Measurements from ENCODE around the gene CHST12. TPM values are rescaled to one million over a fixed set of nuclear protein-coding genes. Genes with fewer than 3 reads are reported as not detected.

Gene CHST12
- polyA plus RNA-seq, 4 donors = 9.5 to 16.7 (median 13.5) TPM

GRCh38 chr7:2495418-2496299 lies 92.2 kb downstream of the CHST12 start:
- no peak for DNase-seq (ENCODE audit: low read depth in 4 of 4, low spot score in 2 of 4)

- no peak for DNase-seq (ENCODE audit: low read depth in 4 of 4, low spot score in 2 of 4)
Measured at GRCh38 chr7:2496375-2496774, 93.0 kb downstream of the CHST12 start.

- DNase-seq (ENCODE audit: low read depth in 4 of 4, low spot score in 2 of 4) = no peak
Measured at GRCh38 chr7:2497065-2497464, 93.7 kb downstream of the CHST12 start.

- DNase-seq (ENCODE audit: low read depth in 4 of 4, low spot score in 2 of 4) = no peak
Measured at GRCh38 chr7:2497500-2498336, 94.3 kb downstream of the CHST12 start.

Other genes with a start within 250 kb of the CHST12 start
- gene MAD1L1, start 170.7 kb upstream of the CHST12 start, polyA plus RNA-seq (ENCODE audit: insufficient read length in 4 of 4) = 10 to 100 TPM; 23.4 to 29.0 (median 25.7) TPM
- 10 to 100 TPM; 34.4 to 40.1 (median 37.4) TPM for gene MRM2, start 161.4 kb upstream of the CHST12 start, polyA plus RNA-seq (ENCODE audit: insufficient read length in 4 of 4)
- 10 to 100 TPM; 20.1 to 30.2 (median 22.8) TPM for gene NUDT1, start 161.4 kb upstream of the CHST12 start, polyA plus RNA-seq (ENCODE audit: insufficient read length in 4 of 4)
- gene SNX8, start 89.2 kb upstream of the CHST12 start, polyA plus RNA-seq (ENCODE audit: insufficient read length in 4 of 4) = 10 to 100 TPM; 33.0 to 38.1 (median 35.9) TPM
- gene EIF3B, start 48.8 kb upstream of the CHST12 start, polyA plus RNA-seq (ENCODE audit: insufficient read length in 4 of 4) = 100 to 1,000 TPM; 136 to 174 (median 148) TPM
- under 1 TPM in 2 of 4 donors, not detected in 2; 0.31 to 0.32 TPM for gene GRIFIN, start 72.8 kb downstream of the CHST12 start, polyA plus RNA-seq (ENCODE audit: insufficient read length in 4 of 4)
- 10 to 100 TPM; 27.0 to 44.4 (median 38.0) TPM for gene LFNG, start 116.2 kb downstream of the CHST12 start, polyA plus RNA-seq (ENCODE audit: insufficient read length in 4 of 4)
- 10 to 100 TPM; 22.8 to 44.1 (median 36.6) TPM for gene BRAT1, start 151.9 kb downstream of the CHST12 start, polyA plus RNA-seq (ENCODE audit: insufficient read length in 4 of 4)
- 10 to 100 TPM; 20.2 to 30.3 (median 22.2) TPM for gene IQCE, start 155.4 kb downstream of the CHST12 start, polyA plus RNA-seq (ENCODE audit: insufficient read length in 4 of 4)
- gene TTYH3, start 228.4 kb downstream of the CHST12 start, polyA plus RNA-seq (ENCODE audit: insufficient read length in 4 of 4) = 100 to 1,000 TPM in 3 of 4 donors, 10 to 100 TPM in 1; 74.6 to 151 (median 127) TPM

Measured in left renal cortex interstitium (tissue), 4 donors.